Liver (tissue), 9 donors: Measurements from ENCODE around the gene ACTN4. TPM values are rescaled to one million over a fixed set of nuclear protein-coding genes. Genes with fewer than 3 reads are reported as not detected.

Experiments used
- DNase-seq: peaks from one replicate; pipeline ENCODE4 v3.0.0-alpha.2; 2017; ENCODE audit warnings: low spot score
- H3K27ac ChIP-seq, 2 donors: one replicate each; pipeline ENCODE4 v1.7.0; 2013; ENCODE audit warnings: inconsistent platforms in 2 of 2, low read length in 2 of 2, control low read depth in 1 of 2, low read depth in 1 of 2, mild to moderate bottlenecking in 1 of 2
- H3K27me3 ChIP-seq, 4 donors: one replicate each; pipeline versions ENCODE4 v1.6.1 to v1.7.0; 2013; ENCODE audit warnings: low read length in 3 of 4, inconsistent platforms in 1 of 4, mild to moderate bottlenecking in 1 of 4, moderate library complexity in 1 of 4; ENCODE audit not compliant: control insufficient read depth in 4 of 4, insufficient read depth in 4 of 4
- H3K36me3 ChIP-seq, 4 donors: one replicate each; pipeline versions ENCODE4 v1.6.1 to v1.7.0; 2013; ENCODE audit warnings: low read length in 3 of 4, mild to moderate bottlenecking in 3 of 4, low read depth in 1 of 4, moderate library complexity in 1 of 4; ENCODE audit not compliant: control insufficient read depth in 4 of 4, insufficient read depth in 3 of 4
- H3K4me1 ChIP-seq, 4 donors: one replicate each; pipeline versions ENCODE4 v1.6.1 to v1.7.0; 2013; ENCODE audit warnings: low read length in 3 of 4, mild to moderate bottlenecking in 3 of 4, moderate library complexity in 1 of 4; ENCODE audit not compliant: control insufficient read depth in 4 of 4, insufficient read depth in 4 of 4
- H3K4me3 ChIP-seq, 3 donors: one replicate each; pipeline versions ENCODE4 v1.6.1 to v1.7.0; 2013; ENCODE audit warnings: low read length in 3 of 3, control low read depth in 1 of 3, low read depth in 1 of 3, mild to moderate bottlenecking in 1 of 3
- H3K9ac ChIP-seq, 2 donors: one replicate each; pipeline ENCODE4 v1.7.0; 2013; ENCODE audit warnings: low read length in 2 of 2, mild to moderate bottlenecking in 2 of 2, moderate library complexity in 2 of 2, control low read depth in 1 of 2, low read depth in 1 of 2
- H3K9me3 ChIP-seq, 4 donors: one replicate each; pipeline versions ENCODE4 v1.6.1 to v1.7.0; 2013; ENCODE audit warnings: low read length in 3 of 4; ENCODE audit not compliant: control insufficient read depth in 4 of 4
- EGR1 ChIP-seq, 2 donors: IDR thresholded peaks; 2 replicates each; pipeline ENCODE4 v1.6.1; 2016 to 2018; ENCODE audit warnings: antibody characterized with exemption in 2 of 2, low read depth in 2 of 2
- FOXA2 ChIP-seq: IDR thresholded peaks from 2 replicates; pipeline ENCODE4 v1.6.1; 2016; ENCODE audit warnings: antibody characterized with exemption
- GABPA ChIP-seq, 2 donors: IDR thresholded peaks in 1 of 2; conservative IDR thresholded peaks in 1 of 2; 2 replicates each; pipeline ENCODE4 v1.6.1; 2016; ENCODE audit warnings: antibody characterized with exemption in 2 of 2, mild to moderate bottlenecking in 1 of 2, moderate library complexity in 1 of 2
- HNF4A ChIP-seq, 2 donors: conservative IDR thresholded peaks; 2 replicates each; pipeline ENCODE4 v1.6.1; 2016; ENCODE audit warnings: antibody characterized with exemption in 2 of 2, mild to moderate bottlenecking in 2 of 2
- HNF4G ChIP-seq: IDR thresholded peaks from 2 replicates; pipeline ENCODE4 v1.6.1; 2016; ENCODE audit warnings: antibody characterized with exemption
- JUND ChIP-seq, 2 donors: IDR thresholded peaks; 2 replicates each; pipeline ENCODE4 v1.6.1; 2016; ENCODE audit warnings: antibody characterized with exemption in 2 of 2
- MAX ChIP-seq: IDR thresholded peaks from 2 replicates; pipeline ENCODE4 v1.6.1; 2016; ENCODE audit warnings: antibody characterized with exemption
- NR2F2 ChIP-seq: IDR thresholded peaks from 2 replicates; pipeline ENCODE4 v1.6.1; 2016; ENCODE audit warnings: antibody characterized with exemption
- RAD21 ChIP-seq, 2 donors: IDR thresholded peaks; 2 replicates each; pipeline ENCODE4 v1.6.1; 2016; ENCODE audit warnings: antibody characterized with exemption in 2 of 2, mild to moderate bottlenecking in 2 of 2
- RXRA ChIP-seq, 2 donors: IDR thresholded peaks; 2 replicates each; pipeline ENCODE4 v1.6.1; 2017 to 2018; ENCODE audit warnings: antibody characterized with exemption in 2 of 2, mild to moderate bottlenecking in 1 of 2
- SP1 ChIP-seq: IDR thresholded peaks from 2 replicates; pipeline ENCODE4 v1.6.1; 2018; ENCODE audit warnings: antibody characterized with exemption, mild to moderate bottlenecking
- YY1 ChIP-seq: IDR thresholded peaks from 2 replicates; pipeline ENCODE4 v1.6.1; 2016; ENCODE audit warnings: antibody characterized with exemption, mild to moderate bottlenecking
- WGBS: extraction: QIAGEN DNeasy Blood & Tissue Kit; methylation state at CpG from one replicate; pipeline ENCODE4 v1.1.7; 2013; 5-methylcytosine and 5-hydroxymethylcytosine counted together
- polyA plus RNA-seq, 2 donors: library from polyadenylated mRNA; stranded (reverse) in 1 of 2; unstranded in 1 of 2; fragments of 200-250 nt in 1 of 2; fragments of >200 nt in 1 of 2; fragmentation: Nextera tagmentation in 1 of 2; extraction: Ambion mirVana in 1 of 2; gene quantifications; one replicate each; pipeline versions ENCODE4 v1.2.1 to v1.2.3, GENCODE V29; 2013 to 2015
- total RNA-seq, 2 donors: library from RNA; depleted of rRNA; stranded (reverse); fragments of >200 nt; gene quantifications; one replicate each; pipeline ENCODE4 v1.2.3, GENCODE V29; 2014
- TF ChIP-seq, protein P1 (sequence below): IDR thresholded peaks from 2 replicates; pipeline ENCODE4 v1.6.1; 2016; ENCODE audit warnings: antibody characterized with exemption
- TF ChIP-seq, protein P2 (sequence below): fragments of 150-350 bp; IDR thresholded peaks from 2 replicates; pipeline ENCODE4 v1.5.1; 2017; ENCODE audit warnings: improper control_type of control experiment, low read depth, low read length; ENCODE audit not compliant: missing input control
- donor health status: healthy.
- donor health status: healthy.
- donor health status: healthy.
- donor health status: healthy.
- donor health status: healthy.

Gene ACTN4
- total and polyA plus RNA-seq, 4 donors = 35.4 to 164 (median 98.7) TPM

- TF ChIP-seq NR2F2 (no peak), HNF4A (conservative IDR thresholded peaks at IDR 0.05) (peak; percentile 81 to 90), HNF4G (peak; percentile 76), JUND (IDR thresholded peaks at IDR 0.05) (no peak), RAD21 (IDR thresholded peaks at IDR 0.05) (peak in 1 of 2 donors; percentile 37), MAX (no peak), SP1 (peak; percentile 51), FOXA2 (no peak), RXRA (IDR thresholded peaks at IDR 0.05) (no peak)
- TF ChIP-seq, protein P1, sequence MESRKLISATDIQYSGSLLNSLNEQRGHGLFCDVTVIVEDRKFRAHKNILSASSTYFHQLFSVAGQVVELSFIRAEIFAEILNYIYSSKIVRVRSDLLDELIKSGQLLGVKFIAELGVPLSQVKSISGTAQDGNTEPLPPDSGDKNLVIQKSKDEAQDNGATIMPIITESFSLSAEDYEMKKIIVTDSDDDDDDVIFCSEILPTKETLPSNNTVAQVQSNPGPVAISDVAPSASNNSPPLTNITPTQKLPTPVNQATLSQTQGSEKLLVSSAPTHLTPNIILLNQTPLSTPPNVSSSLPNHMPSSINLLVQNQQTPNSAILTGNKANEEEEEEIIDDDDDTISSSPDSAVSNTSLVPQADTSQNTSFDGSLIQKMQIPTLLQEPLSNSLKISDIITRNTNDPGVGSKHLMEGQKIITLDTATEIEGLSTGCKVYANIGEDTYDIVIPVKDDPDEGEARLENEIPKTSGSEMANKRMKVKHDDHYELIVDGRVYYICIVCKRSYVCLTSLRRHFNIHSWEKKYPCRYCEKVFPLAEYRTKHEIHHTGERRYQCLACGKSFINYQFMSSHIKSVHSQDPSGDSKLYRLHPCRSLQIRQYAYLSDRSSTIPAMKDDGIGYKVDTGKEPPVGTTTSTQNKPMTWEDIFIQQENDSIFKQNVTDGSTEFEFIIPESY = no peak
- TF ChIP-seq, protein P2, sequence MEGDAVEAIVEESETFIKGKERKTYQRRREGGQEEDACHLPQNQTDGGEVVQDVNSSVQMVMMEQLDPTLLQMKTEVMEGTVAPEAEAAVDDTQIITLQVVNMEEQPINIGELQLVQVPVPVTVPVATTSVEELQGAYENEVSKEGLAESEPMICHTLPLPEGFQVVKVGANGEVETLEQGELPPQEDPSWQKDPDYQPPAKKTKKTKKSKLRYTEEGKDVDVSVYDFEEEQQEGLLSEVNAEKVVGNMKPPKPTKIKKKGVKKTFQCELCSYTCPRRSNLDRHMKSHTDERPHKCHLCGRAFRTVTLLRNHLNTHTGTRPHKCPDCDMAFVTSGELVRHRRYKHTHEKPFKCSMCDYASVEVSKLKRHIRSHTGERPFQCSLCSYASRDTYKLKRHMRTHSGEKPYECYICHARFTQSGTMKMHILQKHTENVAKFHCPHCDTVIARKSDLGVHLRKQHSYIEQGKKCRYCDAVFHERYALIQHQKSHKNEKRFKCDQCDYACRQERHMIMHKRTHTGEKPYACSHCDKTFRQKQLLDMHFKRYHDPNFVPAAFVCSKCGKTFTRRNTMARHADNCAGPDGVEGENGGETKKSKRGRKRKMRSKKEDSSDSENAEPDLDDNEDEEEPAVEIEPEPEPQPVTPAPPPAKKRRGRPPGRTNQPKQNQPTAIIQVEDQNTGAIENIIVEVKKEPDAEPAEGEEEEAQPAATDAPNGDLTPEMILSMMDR = no peak
- Histone ChIP-seq H3K4me1 (peaks cover 16 to 67% (median 45%) of the 10 kb centered on the region in 4 donors), H3K36me3 (no peaks in the 10 kb centered on the region), H3K27ac (peak overlapping the region; percentile 34 to 61), H3K4me3 (no peak overlapping the region), H3K9ac (no peak overlapping the region), H3K9me3 (no peaks in the 10 kb centered on the region), H3K27me3 (no peaks in the 10 kb centered on the region)
- 25% methylated on average over 3 of the region's 3 CpGs for WGBS
- DNase-seq = no peak
These were observed 23.5 kb downstream of the ACTN4 start for GRCh38 chr19:38670921-38671398.

DNA sequence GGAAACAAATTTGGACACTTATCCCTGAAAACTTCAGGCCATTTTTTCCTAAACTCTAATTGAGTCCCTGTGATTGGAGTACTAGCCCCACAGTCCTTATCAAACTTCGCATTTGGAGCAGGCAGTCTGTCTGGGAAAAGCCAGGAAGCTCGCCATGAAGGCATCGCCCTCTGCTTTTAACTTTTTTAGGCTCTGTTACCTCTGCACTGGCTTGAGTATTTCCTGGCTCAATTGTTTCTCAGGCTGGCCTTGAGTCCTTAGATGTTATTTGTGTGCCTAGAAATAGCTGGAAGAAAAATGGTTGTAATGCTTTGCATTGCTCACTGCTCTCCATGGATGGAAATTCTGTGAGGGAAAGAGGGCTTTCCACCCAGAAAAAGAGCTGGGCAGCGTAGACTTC is 24.2 kb downstream of the ACTN4 start:
- Histone ChIP-seq H3K9ac (no peak overlapping the region), H3K4me1 (peaks cover 13 to 65% (median 42%) of the 10 kb centered on the region in 4 donors), H3K9me3 (no peaks in the 10 kb centered on the region), H3K4me3 (no peak overlapping the region), H3K36me3 (no peaks in the 10 kb centered on the region), H3K27ac (peak overlapping the region in 1 of 2 donors; percentile 34), H3K27me3 (no peaks in the 10 kb centered on the region)
- no peak for DNase-seq
- TF ChIP-seq HNF4A (conservative IDR thresholded peaks at IDR 0.05) (no peak), FOXA2 (no peak), MAX (peak; percentile 11), NR2F2 (peak; percentile 9), YY1 (peak; percentile 2)
- WGBS = 76% methylated on average over 4 of the region's 4 CpGs

DNA sequence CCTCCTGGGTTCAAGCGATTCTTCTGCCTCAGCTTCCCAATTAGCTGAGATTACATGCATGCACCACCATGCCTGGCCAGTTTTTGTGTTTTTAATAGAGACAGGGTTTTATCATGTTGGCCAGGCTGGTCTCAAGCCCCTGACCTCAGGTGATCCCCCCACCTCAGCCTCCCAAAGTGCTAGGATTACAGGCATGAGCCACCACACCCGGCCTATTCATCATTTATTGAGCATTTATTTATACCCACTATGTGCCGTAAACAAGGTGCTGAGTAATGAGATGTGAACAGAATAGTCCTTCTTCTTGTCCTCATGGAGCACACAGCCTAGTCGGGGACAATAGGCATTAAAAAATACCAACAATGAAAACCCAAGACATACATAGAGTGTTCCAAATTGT is 25.6 kb downstream of the ACTN4 start:
- Histone ChIP-seq H3K9me3 (no peaks in the 10 kb centered on the region), H3K27ac (no peak overlapping the region), H3K9ac (no peak overlapping the region), H3K4me3 (no peak overlapping the region), H3K36me3 (no peaks in the 10 kb centered on the region), H3K27me3 (no peaks in the 10 kb centered on the region), H3K4me1 (peaks cover 14 to 64% (median 35%) of the 10 kb centered on the region in 4 donors)
- WGBS = 94% methylated on average over 4 of the region's 4 CpGs
- DNase-seq = no peak
- no peak for TF ChIP-seq EGR1 (IDR thresholded peaks at IDR 0.05; ENCODE audit: low read depth in 2 of 2)
- TF ChIP-seq GABPA (IDR thresholded peaks at IDR 0.05 in 1 of 2, conservative IDR thresholded peaks at IDR 0.05 in 1 of 2) = no peak
- TF ChIP-seq HNF4G = no peak
- TF ChIP-seq, protein P1 = no peak
- TF ChIP-seq, protein P2 = no peak
